GM23338 (cell line): Measurements from ENCODE around the gene ZNF324. TPM values are rescaled to one million over a fixed set of nuclear protein-coding genes. Genes with fewer than 3 reads are reported as not detected.

ENCODE experiments used
- CREB1 ChIP-seq: fragments of 250-450 bp; sonication (Bioruptor Pico); IDR thresholded peaks from 2 replicates; pipeline ENCODE4 v1.5.0; 2020; ENCODE audit warnings: low read depth, mild to moderate bottlenecking, moderate library complexity
- EZH2phosphoT487 ChIP-seq: fragments of 200-600 bp; sonication (generic); IDR thresholded peaks from one replicate; pipeline ENCODE4 v1.8.1; 2018; ENCODE audit warnings: antibody characterized with exemption; ENCODE audit not compliant: unreplicated experiment
- NANOG ChIP-seq: IDR thresholded peaks from 2 replicates; pipeline ENCODE4 v1.6.1; 2016; ENCODE audit warnings: antibody characterized with exemption, borderline replicate concordance
- POLR2AphosphoS5 ChIP-seq: IDR thresholded peaks from 2 replicates; pipeline ENCODE4 v1.6.1; 2016; ENCODE audit warnings: antibody characterized with exemption, low read depth
- REST ChIP-seq: IDR thresholded peaks from one replicate; pipeline ENCODE4 v1.6.1; 2018; ENCODE audit warnings: antibody characterized with exemption; ENCODE audit not compliant: unreplicated experiment
- STAT1 ChIP-seq: IDR thresholded peaks from one replicate; pipeline ENCODE4 v1.6.1; 2016; ENCODE audit warnings: antibody characterized with exemption; ENCODE audit not compliant: unreplicated experiment
- polyA plus RNA-seq: library from polyadenylated mRNA; unstranded; fragments of >200 nt; fragmentation: Nextera tagmentation; extraction: Ambion mirVana; gene quantifications from 2 replicates; pipeline ENCODE4 v1.2.1, GENCODE V29; 2016
- total RNA-seq: library from RNA; depleted of rRNA; stranded (reverse); fragments of >200 nt; shearing (Covaris generic); gene quantifications from 2 replicates; pipeline ENCODE4 v1.2.3, GENCODE V29; 2014
- TF ChIP-seq, protein P1 (sequence below): fragments of 250-450 bp; sonication (Bioruptor Pico); IDR thresholded peaks from 2 replicates; pipeline ENCODE4 v1.5.0; 2020; ENCODE audit warnings: mild to moderate bottlenecking, moderate library complexity

The ZNF324 gene
- total and polyA plus RNA-seq, 2 experiments from 2014 or later, result 3.9 to 15.0 TPM

DNA sequence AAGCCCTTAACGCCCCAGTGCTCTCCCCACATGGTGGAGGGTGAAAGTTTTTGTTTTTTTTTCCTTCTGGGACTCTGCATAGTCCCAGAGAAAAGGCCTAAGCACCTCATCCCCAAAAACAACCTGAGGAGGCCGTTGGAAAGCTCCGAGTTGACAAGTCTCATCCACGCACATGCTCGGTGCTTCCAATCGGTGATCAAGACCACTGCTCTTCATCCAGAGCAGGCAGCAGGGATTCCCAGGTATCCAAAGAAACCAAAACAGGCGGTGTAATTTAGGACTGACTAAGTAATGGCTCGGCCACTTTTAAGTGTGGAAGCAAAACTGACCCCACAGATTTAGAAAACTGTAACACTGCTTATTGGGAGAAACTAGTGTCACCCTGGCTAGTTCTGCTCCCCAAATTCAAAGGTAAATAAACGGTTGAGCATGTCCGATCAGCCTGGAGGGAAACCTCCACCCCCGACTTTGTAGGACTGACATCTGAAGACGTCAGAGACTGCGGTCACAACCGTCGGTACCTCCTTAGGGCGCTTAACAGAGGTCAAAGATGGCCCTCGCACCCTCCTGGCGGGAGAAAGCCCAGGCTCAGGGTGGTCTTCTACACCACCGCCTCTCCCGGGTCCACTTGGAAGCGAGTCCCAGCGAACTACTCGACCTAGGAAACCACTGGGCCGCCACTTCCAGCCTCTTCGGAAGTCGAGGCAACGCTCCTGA, 8.3 kb downstream of the ZNF324 start (continued):
- TF ChIP-seq, protein P1, sequence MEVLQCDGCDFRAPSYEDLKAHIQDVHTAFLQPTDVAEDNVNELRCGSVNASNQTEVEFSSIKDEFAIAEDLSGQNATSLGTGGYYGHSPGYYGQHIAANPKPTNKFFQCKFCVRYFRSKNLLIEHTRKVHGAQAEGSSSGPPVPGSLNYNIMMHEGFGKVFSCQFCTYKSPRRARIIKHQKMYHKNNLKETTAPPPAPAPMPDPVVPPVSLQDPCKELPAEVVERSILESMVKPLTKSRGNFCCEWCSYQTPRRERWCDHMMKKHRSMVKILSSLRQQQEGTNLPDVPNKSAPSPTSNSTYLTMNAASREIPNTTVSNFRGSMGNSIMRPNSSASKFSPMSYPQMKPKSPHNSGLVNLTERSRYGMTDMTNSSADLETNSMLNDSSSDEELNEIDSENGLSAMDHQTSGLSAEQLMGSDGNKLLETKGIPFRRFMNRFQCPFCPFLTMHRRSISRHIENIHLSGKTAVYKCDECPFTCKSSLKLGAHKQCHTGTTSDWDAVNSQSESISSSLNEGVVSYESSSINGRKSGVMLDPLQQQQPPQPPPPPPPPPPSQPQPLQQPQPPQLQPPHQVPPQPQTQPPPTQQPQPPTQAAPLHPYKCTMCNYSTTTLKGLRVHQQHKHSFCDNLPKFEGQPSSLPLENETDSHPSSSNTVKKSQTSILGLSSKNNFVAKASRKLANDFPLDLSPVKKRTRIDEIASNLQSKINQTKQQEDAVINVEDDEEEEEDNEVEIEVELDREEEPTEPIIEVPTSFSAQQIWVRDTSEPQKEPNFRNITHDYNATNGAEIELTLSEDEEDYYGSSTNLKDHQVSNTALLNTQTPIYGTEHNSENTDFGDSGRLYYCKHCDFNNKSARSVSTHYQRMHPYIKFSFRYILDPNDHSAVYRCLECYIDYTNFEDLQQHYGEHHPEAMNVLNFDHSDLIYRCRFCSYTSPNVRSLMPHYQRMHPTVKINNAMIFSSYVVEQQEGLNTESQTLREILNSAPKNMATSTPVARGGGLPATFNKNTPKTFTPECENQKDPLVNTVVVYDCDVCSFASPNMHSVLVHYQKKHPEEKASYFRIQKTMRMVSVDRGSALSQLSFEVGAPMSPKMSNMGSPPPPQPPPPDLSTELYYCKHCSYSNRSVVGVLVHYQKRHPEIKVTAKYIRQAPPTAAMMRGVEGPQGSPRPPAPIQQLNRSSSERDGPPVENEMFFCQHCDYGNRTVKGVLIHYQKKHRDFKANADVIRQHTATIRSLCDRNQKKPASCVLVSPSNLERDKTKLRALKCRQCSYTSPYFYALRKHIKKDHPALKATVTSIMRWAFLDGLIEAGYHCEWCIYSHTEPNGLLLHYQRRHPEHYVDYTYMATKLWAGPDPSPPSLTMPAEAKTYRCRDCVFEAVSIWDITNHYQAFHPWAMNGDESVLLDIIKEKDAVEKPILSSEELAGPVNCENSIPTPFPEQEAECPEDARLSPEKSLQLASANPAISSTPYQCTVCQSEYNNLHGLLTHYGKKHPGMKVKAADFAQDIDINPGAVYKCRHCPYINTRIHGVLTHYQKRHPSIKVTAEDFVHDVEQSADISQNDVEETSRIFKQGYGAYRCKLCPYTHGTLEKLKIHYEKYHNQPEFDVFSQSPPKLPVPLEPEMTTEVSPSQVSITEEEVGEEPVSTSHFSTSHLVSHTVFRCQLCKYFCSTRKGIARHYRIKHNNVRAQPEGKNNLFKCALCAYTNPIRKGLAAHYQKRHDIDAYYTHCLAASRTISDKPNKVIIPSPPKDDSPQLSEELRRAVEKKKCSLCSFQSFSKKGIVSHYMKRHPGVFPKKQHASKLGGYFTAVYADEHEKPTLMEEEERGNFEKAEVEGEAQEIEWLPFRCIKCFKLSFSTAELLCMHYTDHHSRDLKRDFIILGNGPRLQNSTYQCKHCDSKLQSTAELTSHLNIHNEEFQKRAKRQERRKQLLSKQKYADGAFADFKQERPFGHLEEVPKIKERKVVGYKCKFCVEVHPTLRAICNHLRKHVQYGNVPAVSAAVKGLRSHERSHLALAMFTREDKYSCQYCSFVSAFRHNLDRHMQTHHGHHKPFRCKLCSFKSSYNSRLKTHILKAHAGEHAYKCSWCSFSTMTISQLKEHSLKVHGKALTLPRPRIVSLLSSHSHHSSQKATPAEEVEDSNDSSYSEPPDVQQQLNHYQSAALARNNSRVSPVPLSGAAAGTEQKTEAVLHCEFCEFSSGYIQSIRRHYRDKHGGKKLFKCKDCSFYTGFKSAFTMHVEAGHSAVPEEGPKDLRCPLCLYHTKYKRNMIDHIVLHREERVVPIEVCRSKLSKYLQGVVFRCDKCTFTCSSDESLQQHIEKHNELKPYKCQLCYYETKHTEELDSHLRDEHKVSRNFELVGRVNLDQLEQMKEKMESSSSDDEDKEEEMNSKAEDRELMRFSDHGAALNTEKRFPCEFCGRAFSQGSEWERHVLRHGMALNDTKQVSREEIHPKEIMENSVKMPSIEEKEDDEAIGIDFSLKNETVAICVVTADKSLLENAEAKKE (CRISPR knock-in tag), result no peak
- TF ChIP-seq NANOG (no peak), CREB1 (no peak), POLR2AphosphoS5 (no peak), STAT1 (no peak), REST (no peak), EZH2phosphoT487 (no peak)
